ENCODE results near the gene CWC27.
"Not testable (repeated sequence)": the region's sequence is repeated elsewhere in the genome, so short reads cannot be mapped to it uniquely, and the experiment has no call there.

The CWC27 gene

DNA sequence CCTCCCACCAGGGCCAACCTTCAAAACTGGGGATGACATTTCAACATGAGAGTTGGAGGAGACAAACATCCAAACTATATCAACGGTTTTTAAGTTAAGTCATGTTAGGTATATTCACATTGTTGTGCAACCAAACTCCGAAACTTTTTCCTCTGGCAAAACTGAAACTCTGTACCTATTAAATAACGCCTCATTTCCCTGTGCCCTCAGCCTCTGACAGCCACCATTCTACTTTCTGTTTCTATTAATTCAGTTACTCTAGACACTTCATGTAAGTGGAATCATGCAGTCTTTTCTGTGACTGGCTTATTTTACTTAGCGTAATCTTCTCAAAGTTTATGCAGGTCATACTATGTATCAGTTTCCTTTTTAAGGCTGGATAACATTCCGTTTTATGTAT is 85.0 kb downstream of the CWC27 start:
- no peak for DNase-seq

DNA sequence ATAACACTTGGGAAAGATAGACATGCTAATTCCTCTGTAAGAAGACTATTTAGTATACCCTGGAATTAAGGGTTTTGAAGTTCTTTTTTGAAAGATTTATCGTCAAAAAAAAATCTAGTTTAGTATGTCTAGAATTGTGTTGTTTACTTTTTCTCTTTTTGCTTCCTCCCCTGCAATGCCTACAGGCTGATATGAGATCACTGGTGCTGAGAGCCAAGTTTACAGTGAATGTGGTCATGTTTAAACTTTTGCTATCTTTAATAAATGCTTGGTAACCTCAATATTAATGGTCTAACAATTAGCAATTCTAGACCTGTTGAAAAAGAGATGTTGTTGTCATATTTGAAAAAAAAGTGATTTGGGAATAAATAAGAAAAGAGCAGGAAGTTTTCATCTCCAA is 86.1 kb downstream of the CWC27 start:
- no peak for DNase-seq

DNA sequence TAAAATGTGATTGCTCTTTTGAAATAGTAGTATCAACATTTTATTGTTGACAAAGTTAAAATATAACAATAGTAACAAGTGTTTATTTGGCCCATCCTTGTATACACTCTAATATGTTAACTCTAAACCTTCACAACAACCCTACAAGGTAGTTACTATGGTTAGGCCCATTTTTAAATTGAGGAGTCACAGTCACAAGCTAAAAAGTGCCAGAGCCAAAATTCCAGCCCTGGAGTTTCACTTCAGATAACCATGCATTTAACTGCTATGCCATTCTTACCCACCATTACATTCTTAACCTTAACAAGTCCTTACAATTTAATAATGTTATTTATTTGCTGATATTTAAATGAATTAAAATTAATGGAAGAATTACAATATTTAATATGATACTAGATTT is 91.2 kb downstream of the CWC27 start:
- no peak for DNase-seq

DNA sequence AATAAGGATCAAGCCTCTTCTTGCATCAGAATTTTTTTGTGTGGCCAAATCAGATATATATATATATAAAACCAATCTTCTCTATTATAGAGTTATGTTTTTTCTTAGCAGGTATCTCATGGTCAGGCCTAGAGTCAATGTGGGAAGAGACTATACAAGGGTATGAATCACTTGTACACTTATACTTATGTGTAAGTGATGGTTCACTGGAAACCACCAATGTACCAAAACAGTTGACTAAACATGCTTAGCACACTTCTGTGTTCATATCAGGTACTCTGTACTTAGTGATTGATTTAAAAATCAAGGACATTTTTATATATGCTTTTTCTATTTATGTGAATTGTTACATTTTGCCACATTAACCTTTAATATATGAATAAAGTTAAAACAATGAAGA is 92.6 kb downstream of the CWC27 start:
- DNase-seq, result no peak

DNA sequence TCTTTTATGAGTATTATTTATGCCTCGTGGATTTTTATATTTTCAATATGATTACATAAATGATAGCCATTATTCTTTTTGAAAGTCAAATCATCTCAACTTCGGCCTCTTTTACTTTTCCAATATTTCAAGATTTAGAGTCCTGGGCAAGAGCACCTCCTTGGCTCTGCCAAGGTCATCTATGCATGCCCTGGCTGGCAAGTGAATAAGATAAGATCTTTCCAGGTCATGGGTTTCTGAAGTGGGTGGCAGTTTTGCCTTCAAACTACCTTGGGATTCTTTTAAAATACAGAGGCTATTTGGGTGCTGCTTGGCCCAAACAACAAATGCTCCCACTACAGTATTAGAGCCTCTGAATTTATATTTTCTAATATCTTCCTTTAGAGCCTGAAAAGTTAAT is 95.4 kb downstream of the CWC27 start:
- no peak for DNase-seq

DNA sequence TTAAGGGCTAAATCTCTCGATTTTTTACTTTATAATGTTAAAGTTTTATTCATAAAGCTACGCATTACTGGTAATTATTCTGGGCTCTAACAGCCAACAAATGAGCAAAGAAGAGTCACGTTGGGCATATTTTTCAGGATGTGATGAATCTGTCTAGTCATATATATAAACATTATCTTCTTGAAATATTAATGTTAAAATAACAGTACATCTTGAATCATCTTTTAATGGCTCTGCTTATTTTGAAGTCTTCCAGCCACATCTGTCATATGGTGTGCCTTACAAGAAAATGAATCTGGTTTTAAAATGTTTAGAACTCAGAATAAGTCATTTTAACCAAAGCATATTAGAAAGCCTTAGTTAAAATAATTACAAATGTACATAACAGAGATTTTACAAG is 96.9 kb downstream of the CWC27 start:
- no peak for DNase-seq

DNA sequence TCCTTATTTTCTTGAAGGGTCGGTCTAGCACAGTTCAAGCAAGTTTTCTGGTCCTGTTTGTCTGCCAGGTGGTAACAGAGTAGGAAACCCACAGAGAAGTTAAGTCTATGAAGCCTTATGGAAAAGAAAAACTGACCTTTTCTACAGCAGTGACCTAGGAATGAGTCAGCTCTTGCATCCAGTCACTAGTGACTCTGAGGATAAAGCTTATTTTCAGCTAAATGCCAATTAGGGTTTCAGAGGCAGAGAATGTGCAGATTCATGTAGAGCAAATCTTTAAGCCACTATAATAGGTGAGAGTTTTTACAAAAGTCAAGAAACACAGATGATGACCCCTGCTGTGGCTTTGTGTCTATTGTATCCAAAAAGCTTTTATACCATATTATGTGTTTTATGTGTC is 100.7 kb downstream of the CWC27 start:
- DNase-seq, result no peak

DNA sequence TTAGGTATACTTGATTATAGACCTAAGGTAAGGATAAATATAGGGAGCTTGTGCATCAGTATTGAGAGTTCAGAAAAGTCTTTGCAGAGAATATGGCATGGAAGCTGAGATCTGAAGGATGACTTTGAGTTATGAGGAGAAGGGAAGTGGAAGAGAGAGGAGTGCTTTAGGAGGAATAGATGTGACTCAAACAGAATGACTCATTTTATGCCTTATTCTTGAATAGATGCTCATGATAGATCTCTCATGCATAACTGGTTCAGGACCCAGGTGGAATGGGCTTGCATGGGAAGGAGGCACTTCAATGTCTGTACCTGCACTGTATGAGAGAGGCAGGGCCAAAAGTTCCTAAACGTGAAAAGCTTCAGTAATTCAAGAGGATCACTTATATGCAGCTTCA is 103.3 kb downstream of the CWC27 start:
- DNase-seq, result no peak

DNA sequence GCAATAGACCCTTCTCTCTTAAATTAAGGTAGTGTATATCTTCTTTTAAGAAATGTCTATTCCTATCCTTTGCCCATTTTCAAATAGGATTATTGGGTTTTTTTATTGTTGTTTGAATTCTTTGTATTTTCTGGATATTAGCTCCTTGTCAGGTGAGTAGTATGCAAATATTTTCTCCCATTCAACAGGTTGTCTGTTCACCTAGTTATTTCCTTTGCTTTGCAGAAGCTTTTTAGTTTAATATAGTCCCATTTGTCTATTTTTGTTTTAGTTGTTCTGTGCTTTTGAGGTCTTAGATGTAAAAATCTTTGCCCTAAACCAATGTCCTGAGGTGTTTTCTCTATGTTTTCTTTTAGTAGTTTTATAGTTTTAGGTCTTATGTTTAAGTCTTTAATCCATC is 104.7 kb downstream of the CWC27 start:
- no peak for DNase-seq

DNA sequence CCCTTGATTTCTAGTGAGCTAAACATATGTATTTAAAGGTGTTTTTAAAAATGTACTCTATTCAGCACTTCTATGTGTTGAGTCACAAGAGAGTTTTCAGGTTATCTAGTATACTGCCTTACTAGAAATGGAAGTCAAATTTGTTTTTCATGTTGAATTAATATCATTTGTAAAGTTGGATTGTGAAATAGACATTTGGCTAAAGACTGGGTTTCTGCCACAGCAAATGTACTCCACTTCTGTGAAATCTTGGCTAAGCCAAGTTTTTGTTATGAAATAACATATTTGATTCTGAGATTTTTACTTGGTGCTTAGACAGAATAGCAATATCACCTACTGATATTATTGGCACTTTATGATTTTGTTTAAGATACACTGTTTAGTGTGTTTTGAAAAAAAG is 106.0 kb downstream of the CWC27 start:
- no peak for DNase-seq

DNA sequence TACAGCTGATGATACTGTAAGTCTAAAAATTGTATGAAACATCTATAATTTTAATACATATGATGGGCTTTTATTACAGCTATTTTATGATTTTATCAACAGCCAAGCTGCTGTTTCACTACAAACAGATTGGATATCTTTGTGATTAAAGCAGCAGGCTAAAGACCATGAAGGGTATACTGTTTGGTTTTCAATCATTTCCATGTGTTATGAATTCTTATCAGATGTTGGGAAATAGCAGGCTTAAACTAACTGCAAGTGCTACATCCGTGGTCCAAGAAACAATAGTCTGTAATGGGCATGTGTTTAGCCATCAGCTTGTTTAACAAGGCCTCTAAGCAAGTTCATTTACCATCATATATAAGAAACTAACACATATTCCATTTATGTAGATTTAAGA is 107.5 kb downstream of the CWC27 start:
- DNase-seq, result no peak

DNA sequence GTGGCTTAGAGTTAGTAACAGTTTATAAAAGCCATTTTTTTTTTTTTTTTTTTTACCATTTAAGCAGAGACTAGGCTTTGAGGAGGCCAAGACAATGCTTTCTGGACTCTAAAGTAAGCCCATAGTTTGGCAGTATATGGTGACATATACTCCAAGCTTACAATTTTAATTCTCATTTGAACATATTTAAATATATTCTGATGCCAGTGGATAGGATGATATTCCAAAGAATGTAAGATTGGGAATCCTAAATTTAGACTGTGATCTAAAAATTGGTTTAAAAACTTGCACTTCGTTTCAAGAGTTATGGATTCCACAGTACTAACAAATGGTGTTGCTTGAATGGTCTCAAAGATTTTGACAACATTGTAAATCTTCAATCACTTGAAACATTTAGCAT is 112.1 kb downstream of the CWC27 start:
- no peak for DNase-seq

DNA sequence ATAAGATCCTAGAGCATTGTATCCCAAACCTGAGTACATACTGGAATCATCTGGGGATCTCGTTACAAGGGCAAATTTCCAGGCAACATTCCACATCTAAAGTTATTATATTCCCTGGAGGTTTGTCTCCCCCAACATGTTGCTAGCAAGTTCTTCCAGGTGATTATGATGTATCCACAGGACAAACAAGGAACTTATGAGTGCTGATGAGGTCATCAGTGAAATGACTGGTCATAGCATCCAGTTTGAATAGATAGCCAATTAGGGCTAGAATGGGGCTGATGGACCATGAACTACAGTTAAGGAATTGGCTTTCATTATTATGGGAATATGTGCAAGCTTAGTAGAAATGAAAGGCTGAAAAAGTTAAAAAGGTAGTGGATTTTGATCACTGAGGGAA is 115.2 kb downstream of the CWC27 start:
- no peak for DNase-seq

DNA sequence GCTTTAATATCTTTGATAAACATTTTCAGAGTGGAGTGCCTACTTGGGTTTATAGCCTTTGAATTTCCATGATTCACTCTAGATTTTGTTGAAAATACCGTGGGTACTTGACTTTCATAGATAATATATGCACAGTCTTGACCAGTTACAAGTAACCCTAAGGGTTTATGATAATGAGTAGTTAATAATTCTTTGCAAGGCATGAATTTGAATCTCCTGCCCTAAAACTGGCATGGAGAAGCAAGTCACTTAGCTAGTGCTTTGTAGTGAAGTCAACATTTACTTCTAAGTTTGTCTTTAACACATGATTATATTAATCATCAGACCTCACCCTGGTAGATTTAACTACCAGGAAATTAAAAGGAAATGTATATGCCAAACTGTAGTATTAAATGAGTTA is 115.8 kb downstream of the CWC27 start:
- no peak for DNase-seq

DNA sequence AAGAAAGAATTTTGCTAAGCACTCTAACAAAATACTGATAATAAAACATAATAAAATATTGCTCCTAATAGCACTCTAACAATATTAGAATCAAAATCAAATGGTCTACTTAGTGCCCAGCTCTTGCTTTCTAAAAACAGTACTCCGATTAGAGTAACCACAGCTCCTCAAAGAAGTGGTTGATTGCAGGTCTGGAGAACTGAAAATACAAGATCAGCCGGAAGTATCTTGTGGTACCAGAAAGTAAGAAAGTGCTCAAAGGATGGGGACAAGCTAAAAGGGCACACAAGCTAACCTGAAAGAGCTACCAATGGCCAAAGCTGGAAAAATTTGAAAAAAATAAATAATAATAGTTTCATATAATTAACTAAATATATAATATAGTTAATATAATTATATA is 119.2 kb downstream of the CWC27 start:
- no peak for DNase-seq

DNA sequence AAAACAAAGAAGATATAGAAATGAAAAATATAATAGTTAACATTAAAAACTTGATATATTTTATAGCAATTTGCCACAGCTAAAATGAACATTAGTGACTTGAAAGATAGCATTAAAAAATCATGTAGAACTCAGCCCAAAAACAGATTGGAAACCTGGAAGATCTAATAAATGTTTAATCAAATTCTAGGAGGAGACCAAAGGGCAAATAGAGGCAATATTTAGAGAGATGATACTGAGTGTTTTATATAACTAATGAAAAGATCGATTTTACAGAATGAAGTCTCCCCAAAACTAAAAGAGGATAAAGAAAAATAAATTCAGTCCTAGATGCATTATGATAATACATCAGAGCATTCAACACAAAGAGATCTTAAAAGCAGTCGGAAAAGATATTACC is 127.0 kb downstream of the CWC27 start:
- no peak for DNase-seq

DNA sequence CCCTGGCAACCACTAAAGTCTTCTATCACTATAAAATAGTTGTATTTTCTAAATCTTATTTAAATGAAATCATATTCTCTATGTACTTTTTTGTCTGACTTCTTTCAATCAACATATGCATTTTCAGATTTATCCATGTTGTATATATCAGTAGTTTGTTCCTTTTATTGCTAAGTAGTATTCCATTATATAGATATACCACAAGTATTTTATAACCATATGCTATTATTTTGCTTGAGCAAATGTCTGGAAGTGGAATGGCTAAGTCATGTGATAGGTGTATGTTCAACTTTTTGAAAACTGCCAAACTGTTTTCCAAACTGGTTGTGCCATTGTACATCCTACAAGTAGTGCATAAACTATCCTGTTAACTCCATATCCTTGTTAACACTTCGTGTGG is 131.1 kb downstream of the CWC27 start:
- no peak for DNase-seq

DNA sequence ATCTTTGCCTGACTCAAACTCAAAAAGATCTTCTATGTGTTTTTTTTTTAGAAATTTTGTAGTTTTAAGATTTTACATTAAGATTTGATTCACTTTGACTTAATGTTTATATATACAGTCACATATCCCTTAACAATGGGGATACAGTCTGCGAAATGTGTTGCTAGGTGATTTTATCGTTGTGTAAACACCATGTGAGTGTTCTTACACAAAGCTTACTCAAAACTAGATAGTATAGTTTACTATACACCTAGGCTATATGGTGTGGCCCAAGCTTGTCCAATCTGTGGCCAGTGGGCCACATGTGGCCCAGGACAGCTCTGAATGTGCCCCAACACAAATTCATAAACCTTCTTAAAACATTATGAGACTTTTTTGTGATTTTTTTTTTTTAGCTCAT is 131.9 kb downstream of the CWC27 start:
- no peak for DNase-seq

DNA sequence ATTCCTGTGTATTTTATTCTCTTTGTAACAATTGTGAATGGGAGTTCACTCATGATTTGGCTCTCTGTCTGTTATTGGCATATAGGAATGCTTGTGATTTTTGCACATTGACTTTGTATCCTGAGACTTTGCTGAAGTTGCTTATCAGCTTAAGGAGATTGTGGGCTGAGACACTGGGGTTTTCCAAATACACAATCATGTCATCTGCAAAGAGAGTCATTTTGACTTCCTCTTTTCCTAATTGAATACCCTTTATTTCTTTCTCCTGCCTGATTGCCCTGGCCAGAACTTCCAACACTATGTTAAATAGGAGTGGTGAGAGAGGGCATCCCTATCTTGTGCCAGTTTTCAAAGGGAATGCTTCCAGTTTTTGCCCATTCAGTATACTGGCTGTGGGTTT is 138.7 kb downstream of the CWC27 start:
- not testable (repeated sequence) for DNase-seq

DNA sequence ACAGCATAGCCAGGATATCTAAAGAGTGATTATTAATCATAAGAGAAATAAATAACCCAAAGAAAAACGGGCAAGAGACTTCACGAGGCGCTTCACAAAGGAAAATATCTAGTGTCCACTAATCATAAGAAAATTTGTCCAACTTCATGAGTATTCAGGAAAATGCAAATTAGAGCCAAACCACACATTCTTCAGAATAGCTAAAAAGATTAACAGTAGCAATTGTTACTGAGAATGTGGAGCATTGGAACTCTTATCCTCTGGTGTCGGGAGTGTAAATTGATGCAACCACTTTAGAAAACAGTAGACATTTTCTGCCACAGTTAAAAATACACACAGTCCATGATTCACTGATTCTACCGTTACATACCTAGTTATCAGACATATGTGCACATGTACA is 145.7 kb downstream of the CWC27 start:
- DNase-seq, result no peak

DNA sequence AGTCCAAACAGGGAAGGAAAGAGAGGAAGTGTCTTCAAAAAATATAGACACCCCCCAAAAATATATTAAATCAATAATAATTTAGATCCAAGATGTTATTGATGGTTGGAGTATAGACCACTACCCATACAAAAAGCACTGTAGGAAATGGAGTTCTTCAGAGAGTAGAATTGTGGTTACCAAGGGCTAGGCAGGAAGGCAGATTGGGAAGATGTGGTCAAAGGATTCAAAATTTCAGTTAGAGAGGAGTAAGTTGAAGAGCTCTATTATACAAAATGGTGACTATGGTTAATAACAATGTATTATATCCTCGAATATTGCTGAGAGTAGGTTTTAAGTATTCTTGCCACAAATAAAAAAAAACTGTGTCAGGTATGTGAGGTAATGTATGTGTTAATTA is 149.4 kb downstream of the CWC27 start:
- DNase-seq, result no peak

DNA sequence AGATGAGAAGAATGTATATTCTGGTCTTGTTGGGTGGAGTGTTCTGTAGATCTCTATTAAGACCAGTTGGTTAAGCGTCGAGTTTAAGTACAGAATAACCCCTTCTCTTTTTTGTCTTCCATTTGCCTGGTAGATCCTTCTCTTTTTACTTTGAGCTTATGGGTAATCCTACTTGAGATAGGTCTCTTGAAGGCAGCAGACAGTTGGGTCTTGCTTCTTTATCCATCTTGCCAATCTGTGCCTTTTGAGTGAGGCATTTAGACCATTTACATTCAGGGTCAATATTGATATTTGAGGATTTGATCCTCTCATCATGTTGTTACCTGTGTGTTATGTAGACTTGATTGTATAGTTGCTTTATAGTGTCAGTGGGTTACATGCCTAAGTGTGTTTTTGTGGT is 152.7 kb downstream of the CWC27 start:
- no peak for DNase-seq

DNA sequence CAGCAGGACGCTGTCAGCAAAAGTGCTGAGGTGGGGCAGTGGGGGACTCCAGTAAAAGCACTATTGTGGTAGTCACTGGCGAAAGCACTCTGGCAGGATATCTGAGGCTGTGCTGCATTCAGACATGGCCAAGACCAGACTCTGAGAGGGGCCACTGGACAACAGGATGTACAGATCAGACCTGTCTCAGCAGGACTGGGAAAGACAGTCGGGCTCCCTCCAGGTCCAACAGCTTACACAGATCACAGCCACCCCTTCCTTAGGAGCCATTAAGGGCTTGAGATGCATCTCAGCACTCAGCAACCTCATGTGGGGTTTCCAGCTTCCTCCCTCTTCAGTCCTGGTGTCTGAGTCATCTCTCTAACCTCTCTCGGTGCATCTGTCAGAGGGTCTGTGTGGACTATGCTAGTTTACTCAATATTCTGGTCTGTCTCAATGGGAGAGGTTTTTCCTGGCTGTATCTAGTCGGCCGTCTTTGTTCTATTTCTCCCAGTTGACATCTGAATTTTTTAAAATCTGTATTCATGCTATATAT is 154.5 kb downstream of the CWC27 start:
- DNase-seq, result no peak

DNA sequence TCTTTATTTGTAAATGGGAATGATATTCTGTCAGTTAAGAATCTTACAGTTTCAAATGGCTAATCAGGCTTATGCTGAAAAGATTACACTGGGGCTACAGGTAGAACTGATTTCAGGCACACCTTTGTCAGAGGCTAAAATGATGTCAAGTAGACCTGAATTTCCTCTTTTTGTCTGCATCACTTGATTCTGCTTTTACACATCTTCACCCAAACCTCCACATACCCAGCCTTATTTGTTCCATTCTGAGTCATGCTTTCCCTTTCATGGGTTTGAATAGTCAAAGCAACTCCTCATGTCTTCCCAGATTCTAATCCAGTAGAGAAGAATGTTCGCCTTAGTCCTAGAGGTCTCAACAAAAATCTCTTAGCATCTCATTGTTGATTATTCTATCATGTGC is 156.4 kb downstream of the CWC27 start:
- DNase-seq, result no peak

DNA sequence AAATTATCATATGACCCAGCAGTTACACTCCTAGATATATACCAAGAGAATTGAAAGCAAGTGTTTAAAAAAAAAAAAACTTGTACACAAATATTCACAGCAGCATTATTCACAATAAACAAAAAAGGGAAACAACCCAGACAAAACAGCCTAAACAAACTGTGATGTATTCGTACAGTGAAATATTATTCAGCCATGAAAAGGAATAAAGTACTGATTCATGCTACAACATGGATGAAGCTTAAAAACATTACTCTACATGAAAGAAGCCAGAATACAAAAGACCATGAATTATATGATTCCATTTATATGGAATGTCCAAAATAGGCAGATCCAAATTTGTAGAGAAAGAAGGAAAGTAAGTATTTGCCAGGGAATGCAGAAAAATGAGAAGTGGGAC is 161.1 kb downstream of the CWC27 start:
- DNase-seq, result no peak

DNA sequence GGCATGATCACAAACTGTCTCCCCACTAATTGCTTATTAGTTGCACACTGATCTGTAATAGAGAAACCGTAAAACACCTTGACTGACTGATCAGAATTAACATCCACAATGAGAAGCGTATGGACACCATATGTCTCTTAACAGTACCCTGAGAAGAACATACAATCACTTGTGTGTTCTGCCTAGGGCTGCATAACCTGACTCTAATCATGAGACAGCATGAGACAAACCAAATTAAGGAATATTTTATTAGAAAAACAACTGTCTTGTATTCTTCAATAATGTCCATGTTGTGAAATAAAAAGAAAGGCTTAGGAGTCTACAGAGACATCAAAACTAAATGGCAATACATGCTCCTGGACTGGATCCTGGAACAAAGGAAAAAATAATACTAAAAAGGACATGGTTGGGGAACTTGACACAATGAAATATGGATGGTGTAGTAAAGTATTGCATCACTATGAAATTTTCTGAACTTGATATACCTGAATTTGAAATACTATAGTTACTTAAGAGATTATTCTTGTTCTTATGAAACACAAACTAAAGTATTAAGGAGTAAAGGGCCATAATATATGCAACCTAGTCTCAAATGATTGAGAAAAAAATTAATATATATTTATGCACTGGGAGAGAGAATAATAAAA is 162.1 kb downstream of the CWC27 start:
- no peak for DNase-seq

Measured in activated CD4-positive, alpha-beta T cell treated with anti-CD3 and anti-CD28 coated beads for 4 hours (primary cell).